Sigmoid colon (tissue), 4 donors: ENCODE data around the gene RNF212B.

Experiments
- EP300 ChIP-seq, 4 donors: sonication (generic); formaldehyde crosslinking; IDR thresholded peaks; one replicate each; pipeline ENCODE4 v1.6.1; 2017; ENCODE audit warnings: antibody characterized with exemption in 4 of 4
- POLR2A ChIP-seq, 2 donors: fragments of 450-650 bp; IDR thresholded peaks; one replicate each; pipeline ENCODE4 v1.6.1; 2016; ENCODE audit warnings: antibody characterized with exemption in 2 of 2, mild to moderate bottlenecking in 2 of 2, moderate library complexity in 2 of 2
- TF ChIP-seq, protein P1 (sequence below), 4 experiments: fragments of 450-650 bp in 3 of 4; fragments of 200-600 bp in 1 of 4; IDR thresholded peaks; one replicate each; pipeline ENCODE4 v1.5.1; 2016 to 2019; ENCODE audit warnings: antibody characterized with exemption in 4 of 4, mild to moderate bottlenecking in 3 of 4, moderate library complexity in 2 of 4

GRCh38 chr14:23307146-23307530 lies 69.4 kb downstream of the RNF212B start:
- TF ChIP-seq, protein P1, sequence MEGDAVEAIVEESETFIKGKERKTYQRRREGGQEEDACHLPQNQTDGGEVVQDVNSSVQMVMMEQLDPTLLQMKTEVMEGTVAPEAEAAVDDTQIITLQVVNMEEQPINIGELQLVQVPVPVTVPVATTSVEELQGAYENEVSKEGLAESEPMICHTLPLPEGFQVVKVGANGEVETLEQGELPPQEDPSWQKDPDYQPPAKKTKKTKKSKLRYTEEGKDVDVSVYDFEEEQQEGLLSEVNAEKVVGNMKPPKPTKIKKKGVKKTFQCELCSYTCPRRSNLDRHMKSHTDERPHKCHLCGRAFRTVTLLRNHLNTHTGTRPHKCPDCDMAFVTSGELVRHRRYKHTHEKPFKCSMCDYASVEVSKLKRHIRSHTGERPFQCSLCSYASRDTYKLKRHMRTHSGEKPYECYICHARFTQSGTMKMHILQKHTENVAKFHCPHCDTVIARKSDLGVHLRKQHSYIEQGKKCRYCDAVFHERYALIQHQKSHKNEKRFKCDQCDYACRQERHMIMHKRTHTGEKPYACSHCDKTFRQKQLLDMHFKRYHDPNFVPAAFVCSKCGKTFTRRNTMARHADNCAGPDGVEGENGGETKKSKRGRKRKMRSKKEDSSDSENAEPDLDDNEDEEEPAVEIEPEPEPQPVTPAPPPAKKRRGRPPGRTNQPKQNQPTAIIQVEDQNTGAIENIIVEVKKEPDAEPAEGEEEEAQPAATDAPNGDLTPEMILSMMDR (IDR thresholded peaks at IDR 0.05), result no peak
- no peak for TF ChIP-seq EP300 (IDR thresholded peaks at IDR 0.05)
- TF ChIP-seq POLR2A (IDR thresholded peaks at IDR 0.05), result no peak
